Measurements from ENCODE around the gene KCNIP3. TPM values are rescaled to one million over a fixed set of nuclear protein-coding genes. Genes with fewer than 3 reads are reported as not detected.
"Not testable (repeated sequence)": the region's sequence is repeated elsewhere in the genome, so short reads cannot be mapped to it uniquely, and the experiment has no call there.

Gene KCNIP3
- total RNA-seq, 2 experiments from 2014 or later = 0.52 TPM; not detected in 1

DNA sequence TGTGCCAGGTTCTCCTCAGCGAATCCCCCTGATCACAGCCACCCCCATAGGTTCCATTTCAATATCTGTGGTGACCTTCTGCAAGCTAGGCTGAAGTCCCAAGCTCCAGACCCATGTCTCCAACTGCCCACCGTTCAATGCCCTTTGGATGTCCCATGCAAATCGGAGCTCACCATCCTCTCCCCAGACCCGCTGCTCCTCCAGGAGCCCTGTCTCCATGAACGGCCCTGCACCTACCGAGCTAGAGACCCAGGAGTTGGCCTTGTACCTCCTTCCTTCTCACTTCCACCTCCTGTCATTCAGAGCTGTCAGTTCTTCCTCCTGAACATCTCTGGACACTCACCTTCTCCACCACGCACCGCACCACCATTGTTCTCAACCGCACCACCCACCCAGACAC, 104.3 kb downstream of the KCNIP3 start:
- intact Hi-C loops (cut with DNase I, micrococcal nuclease) = loop anchor here in 1 of 2 experiments (5.0 kb wide), 1 partner anchor 194 kb away; the partner anchor contains the start of gene ZNF892
- DNase-seq (no peak), ATAC-seq (ENCODE audit: poor library complexity) (no peak)
- Histone ChIP-seq H3K9me3 (ENCODE audit: control insufficient read depth in 1 of 2, insufficient read depth in 1 of 2, low read length in 2 of 2) (no peaks in the 10 kb centered on the region), H3K36me3 (ENCODE audit: insufficient read depth, low read length) (no peaks in the 10 kb centered on the region), H3K27me3 (ENCODE audit: control insufficient read depth in 1 of 2, insufficient read depth in 2 of 2, low read length in 2 of 2) (no peaks in the 10 kb centered on the region), H3K4me1 (ENCODE audit: insufficient read depth, low read length) (peaks cover 17% of the 10 kb centered on the region), H3K27ac (ENCODE audit: low read depth in 1 of 2, low read length in 2 of 2) (no peak overlapping the region), H3K4me3 (ENCODE audit: low read length) (peak overlapping the region; percentile 79)
- Mint-ChIP-seq H3K4me1 (ENCODE audit: low read depth) (peaks cover 27% of the 10 kb centered on the region), H3K27me3 (no peaks in the 10 kb centered on the region), H3K27ac (peak overlapping the region; percentile 88), H3K36me3 (ENCODE audit: low read depth) (peaks cover 12% of the 10 kb centered on the region), H3K4me3 (peak overlapping the region; percentile 99), H3K9me3 (no peaks in the 10 kb centered on the region)
- CTCF ChIA-PET = no interaction called here
- POLR2A ChIA-PET = interaction anchor here (0.8 to 2.1 kb wide), 3 partner anchors 195 to 242 kb away, joined by 3 to 7 read pairs (median 3); partner anchors contain the start of genes ZNF2 and ZNF514
- TF ChIP-seq, protein P1, sequence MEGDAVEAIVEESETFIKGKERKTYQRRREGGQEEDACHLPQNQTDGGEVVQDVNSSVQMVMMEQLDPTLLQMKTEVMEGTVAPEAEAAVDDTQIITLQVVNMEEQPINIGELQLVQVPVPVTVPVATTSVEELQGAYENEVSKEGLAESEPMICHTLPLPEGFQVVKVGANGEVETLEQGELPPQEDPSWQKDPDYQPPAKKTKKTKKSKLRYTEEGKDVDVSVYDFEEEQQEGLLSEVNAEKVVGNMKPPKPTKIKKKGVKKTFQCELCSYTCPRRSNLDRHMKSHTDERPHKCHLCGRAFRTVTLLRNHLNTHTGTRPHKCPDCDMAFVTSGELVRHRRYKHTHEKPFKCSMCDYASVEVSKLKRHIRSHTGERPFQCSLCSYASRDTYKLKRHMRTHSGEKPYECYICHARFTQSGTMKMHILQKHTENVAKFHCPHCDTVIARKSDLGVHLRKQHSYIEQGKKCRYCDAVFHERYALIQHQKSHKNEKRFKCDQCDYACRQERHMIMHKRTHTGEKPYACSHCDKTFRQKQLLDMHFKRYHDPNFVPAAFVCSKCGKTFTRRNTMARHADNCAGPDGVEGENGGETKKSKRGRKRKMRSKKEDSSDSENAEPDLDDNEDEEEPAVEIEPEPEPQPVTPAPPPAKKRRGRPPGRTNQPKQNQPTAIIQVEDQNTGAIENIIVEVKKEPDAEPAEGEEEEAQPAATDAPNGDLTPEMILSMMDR (IDR thresholded peaks at IDR 0.05) = no peak

DNA sequence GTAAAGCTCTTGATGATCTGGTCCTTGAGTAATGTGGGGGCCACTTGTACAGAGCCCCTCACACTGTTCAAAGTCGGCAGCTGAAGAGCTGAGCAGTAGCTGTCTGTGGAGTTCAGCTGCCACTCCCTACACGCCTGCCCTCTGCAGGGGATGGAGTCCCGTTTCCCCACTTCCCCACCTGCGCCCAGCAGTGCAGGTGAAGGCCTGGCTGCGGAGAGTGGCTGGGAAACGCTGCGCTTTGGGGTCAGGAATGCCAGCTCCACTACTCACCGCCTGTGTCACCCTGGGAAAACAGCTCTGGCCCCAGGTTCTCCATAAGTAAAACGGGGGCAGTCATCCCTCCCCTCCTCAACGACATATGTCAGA, 104.8 kb downstream of the KCNIP3 start:
- H3K9me3 ChIP-seq (ENCODE audit: control insufficient read depth in 1 of 2, insufficient read depth in 1 of 2, low read length in 2 of 2); H3K9me3 Mint-ChIP-seq; H3K27me3 Mint-ChIP-seq; H3K27ac ChIP-seq (ENCODE audit: low read depth in 1 of 2, low read length in 2 of 2); H3K27me3 ChIP-seq (ENCODE audit: control insufficient read depth in 1 of 2, insufficient read depth in 2 of 2, low read length in 2 of 2); H3K36me3 ChIP-seq (ENCODE audit: insufficient read depth, low read length); CTCF ChIA-PET: not testable (repeated sequence)
- Mint-ChIP-seq H3K4me1 (ENCODE audit: low read depth) (peaks cover 27% of the 10 kb centered on the region), H3K4me3 (peak overlapping the region; percentile 99), H3K27ac (peak overlapping the region; percentile 88), H3K36me3 (ENCODE audit: low read depth) (peaks cover 12% of the 10 kb centered on the region)
- ATAC-seq (ENCODE audit: poor library complexity) = peak; percentile 24
- POLR2A ChIA-PET = interaction anchor here (0.8 to 2.1 kb wide), 5 partner anchors 196 to 380 kb away, joined by 3 to 8 read pairs (median 3); partner anchors contain the start of genes ZNF2 and ZNF514
- intact Hi-C loops (cut with DNase I, micrococcal nuclease) = loop anchor here in 1 of 2 experiments (1.0 to 5.0 kb wide), 2 partner anchors 195 to 237 kb away; partner anchors contain the start of genes ZNF2 and ZNF892
- Histone ChIP-seq H3K4me1 (ENCODE audit: insufficient read depth, low read length) (peaks cover 17% of the 10 kb centered on the region), H3K4me3 (ENCODE audit: low read length) (peak overlapping the region; percentile 79)
- peak in 4 of 14 experiments; percentile 2 to 22 (median 10) for DNase-seq

DNA sequence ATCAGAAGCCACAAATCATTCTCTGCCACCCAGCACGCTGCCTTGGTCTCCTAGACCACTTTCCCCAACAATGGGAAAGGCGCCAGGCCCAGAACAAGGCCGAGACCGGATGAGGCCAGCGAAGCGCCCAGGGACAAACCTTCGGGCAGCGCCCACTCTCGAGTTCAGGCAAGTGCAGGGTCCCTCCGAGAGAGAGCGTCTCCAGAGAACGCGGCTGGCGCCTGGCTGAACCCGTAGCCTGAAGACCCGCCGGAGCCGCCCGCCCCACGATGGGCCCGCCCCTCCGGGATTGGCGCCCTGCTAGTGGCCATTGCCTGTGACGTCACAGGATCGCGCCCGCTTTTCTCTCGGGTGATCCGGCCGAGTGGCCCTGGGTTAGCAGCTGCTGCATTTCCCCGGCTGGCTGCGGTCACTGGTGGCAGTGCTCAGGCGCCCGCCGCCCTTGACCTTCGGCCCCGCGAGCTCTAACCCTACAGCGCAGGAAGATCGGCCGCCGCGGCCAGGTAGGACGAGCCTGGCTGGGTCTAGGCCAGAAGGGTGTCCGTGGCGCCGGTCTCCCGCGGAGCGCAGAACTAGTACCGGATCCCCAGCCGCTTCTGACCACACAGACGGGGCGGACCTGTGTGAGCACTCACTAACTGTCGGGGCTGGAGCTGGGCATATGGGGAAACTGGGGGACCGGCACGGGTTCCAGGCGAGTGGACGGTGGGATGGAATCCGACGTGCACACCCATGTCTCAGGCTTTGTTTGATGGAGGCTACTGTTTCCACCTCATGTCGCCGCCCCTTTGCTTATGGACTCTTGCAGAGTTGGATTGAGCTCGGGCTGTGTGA, 105.4 kb downstream of the KCNIP3 start, which contains the start of gene FAHD2A:
TSS of gene FAHD2A (plus strand) at position 339 of the 834 bp plus-strand sequence. CDS start 2,851 bp downstream, outside the sequence.
- peak within 1 kb of the TSS; percentile 41 to 57 for H3K27ac ChIP-seq (ENCODE audit: low read depth in 1 of 2, low read length in 2 of 2)
- peaks cover 27% of the 10 kb centered on the region for H3K4me1 Mint-ChIP-seq (ENCODE audit: low read depth)
- DNase-seq (peak; percentile 81 to 95 (median 92)), ATAC-seq (ENCODE audit: poor library complexity) (peak; percentile 93)
- no peaks in the 10 kb centered on the region for H3K27me3 ChIP-seq (ENCODE audit: control insufficient read depth in 1 of 2, insufficient read depth in 2 of 2, low read length in 2 of 2)
- H3K4me3 ChIP-seq (ENCODE audit: low read length) = peak within 1 kb of the TSS; percentile 79
- TF ChIP-seq, protein P1 (IDR thresholded peaks at IDR 0.05) = no peak
- CTCF ChIA-PET = no interaction called here
- H3K9me3 ChIP-seq (ENCODE audit: control insufficient read depth in 1 of 2, insufficient read depth in 1 of 2, low read length in 2 of 2) = no peaks in the 10 kb centered on the region
- peaks cover 17% of the 10 kb centered on the region for H3K4me1 ChIP-seq (ENCODE audit: insufficient read depth, low read length)
- H3K27me3 Mint-ChIP-seq = no peaks in the 10 kb centered on the region
- peaks cover 12% of the 10 kb centered on the region for H3K36me3 Mint-ChIP-seq (ENCODE audit: low read depth)
- no peaks in the 10 kb centered on the region for H3K36me3 ChIP-seq (ENCODE audit: insufficient read depth, low read length)
- H3K4me3 Mint-ChIP-seq = peak within 1 kb of the TSS; percentile 99
- POLR2A ChIA-PET = interaction anchor here (1.4 to 2.1 kb wide), 3 partner anchors 237 to 380 kb away, joined by 3 to 8 read pairs (median 7); partner anchors contain the start of genes ZNF2 and ZNF514
- intact Hi-C loops (cut with DNase I, micrococcal nuclease) = loop anchor here (1.0 to 5.0 kb wide), 2 partner anchors 195 to 237 kb away; partner anchors contain the start of genes ZNF2 (in 2 of the 2) and ZNF892 (in 1 of the 2)
- no peaks in the 10 kb centered on the region for H3K9me3 Mint-ChIP-seq
- peak within 1 kb of the TSS; percentile 88 for H3K27ac Mint-ChIP-seq

DNA sequence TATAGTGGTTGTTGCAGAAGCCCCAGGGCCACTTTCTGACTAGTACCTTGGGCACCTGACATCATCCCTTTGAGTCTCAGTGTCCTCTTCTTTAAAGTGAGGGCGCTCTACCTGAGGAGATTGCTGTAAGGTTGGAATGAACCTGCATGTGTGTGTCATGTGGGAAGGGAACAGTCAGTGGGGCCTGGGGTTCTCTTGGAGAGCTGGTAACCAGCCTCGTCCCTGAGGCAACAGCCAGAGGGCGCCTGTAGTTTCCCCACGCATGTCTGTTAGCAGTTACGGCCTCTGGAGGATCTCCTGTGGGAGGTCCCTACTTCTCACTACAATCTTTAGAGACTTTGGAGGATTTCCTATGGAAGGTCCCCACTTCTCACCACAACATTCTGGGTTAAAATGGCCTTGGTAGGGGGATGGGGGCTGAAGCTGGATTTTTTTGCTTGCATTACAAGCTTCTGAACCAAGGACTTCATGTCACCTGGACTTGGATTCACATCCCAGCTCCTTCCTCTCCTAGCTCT, 106.1 kb downstream of the KCNIP3 start:
- H3K4me3 ChIP-seq (ENCODE audit: low read length) = peak overlapping the region; percentile 79
- H3K27me3 ChIP-seq (ENCODE audit: control insufficient read depth in 1 of 2, insufficient read depth in 2 of 2, low read length in 2 of 2); H3K27me3 Mint-ChIP-seq; H3K36me3 ChIP-seq (ENCODE audit: insufficient read depth, low read length); H3K9me3 Mint-ChIP-seq; CTCF ChIA-PET; H3K9me3 ChIP-seq (ENCODE audit: control insufficient read depth in 1 of 2, insufficient read depth in 1 of 2, low read length in 2 of 2): not testable (repeated sequence)
- peak in 8 of 14 experiments; percentile 11 to 58 (median 27) for DNase-seq
- Mint-ChIP-seq H3K4me1 (ENCODE audit: low read depth) (peaks cover 27% of the 10 kb centered on the region), H3K4me3 (peak overlapping the region; percentile 99), H3K27ac (peak overlapping the region; percentile 88), H3K36me3 (ENCODE audit: low read depth) (peaks cover 18% of the 10 kb centered on the region)
- intact Hi-C loops (cut with DNase I, micrococcal nuclease) = loop anchor here (1.0 to 5.0 kb wide), 2 partner anchors 196 to 238 kb away; partner anchors contain the start of genes ZNF2 (in 1 of the 2) and ZNF892 (in 1 of the 2)
- peaks cover 17% of the 10 kb centered on the region for H3K4me1 ChIP-seq (ENCODE audit: insufficient read depth, low read length)
- ATAC-seq (ENCODE audit: poor library complexity) = peak; percentile 31
- H3K27ac ChIP-seq (ENCODE audit: low read depth in 1 of 2, low read length in 2 of 2) = peak overlapping the region in 1 of 2 donors; percentile 57
- POLR2A ChIA-PET = interaction anchor here (1.4 to 2.1 kb wide), 3 partner anchors 238 to 381 kb away, joined by 3 to 8 read pairs (median 7); partner anchors contain the start of genes ZNF2 and ZNF514

DNA sequence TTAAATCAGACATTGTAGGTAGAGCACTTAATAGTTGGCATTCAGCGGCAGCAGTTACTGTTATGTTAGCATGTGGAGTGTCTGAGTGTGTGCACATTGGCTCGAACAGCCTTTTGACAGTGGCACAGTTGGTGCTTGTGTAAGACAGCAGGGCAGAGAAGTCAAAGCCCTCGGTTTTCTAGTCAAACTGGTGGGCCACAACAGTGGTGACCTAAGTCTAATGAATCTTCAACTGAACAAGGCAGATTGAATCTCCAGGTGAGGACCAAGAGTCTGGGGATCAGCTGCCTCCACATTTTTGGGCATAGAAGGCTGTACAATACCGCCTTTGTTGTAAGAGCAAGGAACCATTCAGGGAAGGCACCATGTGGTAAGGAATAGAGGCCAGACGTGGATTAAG, 106.7 kb downstream of the KCNIP3 start:
- H3K9me3 Mint-ChIP-seq; H3K27ac Mint-ChIP-seq; CTCF ChIA-PET; H3K9me3 ChIP-seq (ENCODE audit: control insufficient read depth in 1 of 2, insufficient read depth in 1 of 2, low read length in 2 of 2); DNase-seq; H3K4me3 ChIP-seq (ENCODE audit: low read length); ATAC-seq (ENCODE audit: poor library complexity); H3K27me3 Mint-ChIP-seq; H3K27me3 ChIP-seq (ENCODE audit: control insufficient read depth in 1 of 2, insufficient read depth in 2 of 2, low read length in 2 of 2); H3K36me3 ChIP-seq (ENCODE audit: insufficient read depth, low read length); H3K27ac ChIP-seq (ENCODE audit: low read depth in 1 of 2, low read length in 2 of 2): not testable (repeated sequence)
- Mint-ChIP-seq H3K36me3 (ENCODE audit: low read depth) (peaks cover 23% of the 10 kb centered on the region), H3K4me3 (peak overlapping the region; percentile 99), H3K4me1 (ENCODE audit: low read depth) (peaks cover 27% of the 10 kb centered on the region)
- H3K4me1 ChIP-seq (ENCODE audit: insufficient read depth, low read length) = peaks cover 17% of the 10 kb centered on the region
- POLR2A ChIA-PET = interaction anchor here (1.9 to 2.1 kb wide), 2 partner anchors 239 to 244 kb away, joined by 7 to 8 read pairs; partner anchors contain the start of genes ZNF2 and ZNF514
- intact Hi-C loops (cut with DNase I, micrococcal nuclease) = loop anchor here (1.0 to 5.0 kb wide), 2 partner anchors 197 to 239 kb away; partner anchors contain the start of genes ZNF2 (in 1 of the 2) and ZNF892 (in 1 of the 2)

All from CD4-positive, alpha-beta T cell (primary cell).